ENCODE data around the gene RNF151. TPM values are rescaled to one million over a fixed set of nuclear protein-coding genes. Genes with fewer than 3 reads are reported as not detected.
A peak's percentile ranks its signal among the peaks of the same experiment; 100 is the strongest.

RNF151 gene
- total RNA-seq, 2 donors from 2014 or later = not detected

DNA sequence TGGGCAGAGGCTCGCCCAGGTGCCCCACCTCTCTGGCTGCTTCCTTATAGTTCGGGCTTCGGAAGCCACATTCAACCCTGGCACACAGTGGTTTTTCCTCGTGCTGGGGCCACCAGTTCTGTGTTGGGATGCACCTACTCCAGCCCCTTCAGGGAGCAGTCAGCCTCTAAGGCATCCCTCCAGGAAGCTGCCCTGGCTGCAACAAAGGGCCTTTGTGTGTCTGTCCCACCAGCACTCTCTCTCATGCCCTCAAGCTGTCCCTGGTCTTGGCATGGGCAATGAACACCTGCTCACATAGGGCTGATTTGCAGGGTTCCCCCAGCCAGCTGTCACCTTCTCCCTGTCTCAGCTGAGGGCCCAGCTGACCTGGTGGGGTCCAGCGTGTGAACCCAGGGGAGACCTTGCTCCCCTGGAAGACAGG is 15.4 kb downstream of the RNF151 start:
- DNase-seq (ENCODE audit: low spot score) = no peak
- Histone ChIP-seq H3K27ac (no peak overlapping the region), H3K36me3 (peaks cover 29% of the 10 kb centered on the region), H3K9me3 (no peaks in the 10 kb centered on the region), H3K4me1 (peaks cover 0 to 42% of the 10 kb centered on the region in 2 donors), H3K27me3 (peaks cover 7 to 9% of the 10 kb centered on the region in 2 donors), H3K4me3 (no peak overlapping the region)
- TF ChIP-seq, protein P1, sequence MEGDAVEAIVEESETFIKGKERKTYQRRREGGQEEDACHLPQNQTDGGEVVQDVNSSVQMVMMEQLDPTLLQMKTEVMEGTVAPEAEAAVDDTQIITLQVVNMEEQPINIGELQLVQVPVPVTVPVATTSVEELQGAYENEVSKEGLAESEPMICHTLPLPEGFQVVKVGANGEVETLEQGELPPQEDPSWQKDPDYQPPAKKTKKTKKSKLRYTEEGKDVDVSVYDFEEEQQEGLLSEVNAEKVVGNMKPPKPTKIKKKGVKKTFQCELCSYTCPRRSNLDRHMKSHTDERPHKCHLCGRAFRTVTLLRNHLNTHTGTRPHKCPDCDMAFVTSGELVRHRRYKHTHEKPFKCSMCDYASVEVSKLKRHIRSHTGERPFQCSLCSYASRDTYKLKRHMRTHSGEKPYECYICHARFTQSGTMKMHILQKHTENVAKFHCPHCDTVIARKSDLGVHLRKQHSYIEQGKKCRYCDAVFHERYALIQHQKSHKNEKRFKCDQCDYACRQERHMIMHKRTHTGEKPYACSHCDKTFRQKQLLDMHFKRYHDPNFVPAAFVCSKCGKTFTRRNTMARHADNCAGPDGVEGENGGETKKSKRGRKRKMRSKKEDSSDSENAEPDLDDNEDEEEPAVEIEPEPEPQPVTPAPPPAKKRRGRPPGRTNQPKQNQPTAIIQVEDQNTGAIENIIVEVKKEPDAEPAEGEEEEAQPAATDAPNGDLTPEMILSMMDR (IDR thresholded peaks at IDR 0.05) = no peak

DNA sequence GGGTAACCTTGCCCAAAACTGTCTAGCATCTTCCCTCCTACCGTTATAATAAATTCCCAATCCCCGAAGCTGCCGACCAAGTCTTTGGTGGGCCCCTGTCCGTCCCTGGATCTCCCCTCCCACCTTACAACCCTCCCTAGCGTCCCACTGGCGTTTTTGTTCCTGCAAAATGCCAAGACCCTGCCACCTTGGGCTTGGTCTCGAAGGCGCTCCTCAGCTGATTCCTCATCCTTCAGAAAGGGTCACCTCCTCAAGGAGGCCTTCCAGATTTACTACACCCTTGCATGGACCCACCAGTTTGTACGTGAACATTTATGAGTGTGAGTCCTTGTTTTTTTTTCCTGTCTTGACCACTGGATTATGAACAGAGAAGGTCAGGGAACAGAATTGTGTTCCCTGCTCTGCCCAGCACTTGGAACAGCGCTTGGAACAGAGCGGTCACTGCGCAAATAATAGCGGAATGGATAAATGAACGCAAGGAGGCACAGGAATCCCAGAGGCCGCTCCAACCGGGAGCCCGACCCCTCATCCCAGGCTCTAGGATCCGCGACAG is 16.4 kb downstream of the RNF151 start:
- Histone ChIP-seq H3K9me3 (no peaks in the 10 kb centered on the region), H3K4me3 (peak overlapping the region; percentile 96), H3K36me3 (peaks cover 19% of the 10 kb centered on the region), H3K4me1 (peaks cover 0 to 42% of the 10 kb centered on the region in 2 donors), H3K27me3 (peaks cover 7 to 9% of the 10 kb centered on the region in 2 donors), H3K27ac (peak overlapping the region; percentile 66 to 80)
- TF ChIP-seq, protein P1 (IDR thresholded peaks at IDR 0.05) = no peak
- DNase-seq (ENCODE audit: low spot score) = no peak

DNA sequence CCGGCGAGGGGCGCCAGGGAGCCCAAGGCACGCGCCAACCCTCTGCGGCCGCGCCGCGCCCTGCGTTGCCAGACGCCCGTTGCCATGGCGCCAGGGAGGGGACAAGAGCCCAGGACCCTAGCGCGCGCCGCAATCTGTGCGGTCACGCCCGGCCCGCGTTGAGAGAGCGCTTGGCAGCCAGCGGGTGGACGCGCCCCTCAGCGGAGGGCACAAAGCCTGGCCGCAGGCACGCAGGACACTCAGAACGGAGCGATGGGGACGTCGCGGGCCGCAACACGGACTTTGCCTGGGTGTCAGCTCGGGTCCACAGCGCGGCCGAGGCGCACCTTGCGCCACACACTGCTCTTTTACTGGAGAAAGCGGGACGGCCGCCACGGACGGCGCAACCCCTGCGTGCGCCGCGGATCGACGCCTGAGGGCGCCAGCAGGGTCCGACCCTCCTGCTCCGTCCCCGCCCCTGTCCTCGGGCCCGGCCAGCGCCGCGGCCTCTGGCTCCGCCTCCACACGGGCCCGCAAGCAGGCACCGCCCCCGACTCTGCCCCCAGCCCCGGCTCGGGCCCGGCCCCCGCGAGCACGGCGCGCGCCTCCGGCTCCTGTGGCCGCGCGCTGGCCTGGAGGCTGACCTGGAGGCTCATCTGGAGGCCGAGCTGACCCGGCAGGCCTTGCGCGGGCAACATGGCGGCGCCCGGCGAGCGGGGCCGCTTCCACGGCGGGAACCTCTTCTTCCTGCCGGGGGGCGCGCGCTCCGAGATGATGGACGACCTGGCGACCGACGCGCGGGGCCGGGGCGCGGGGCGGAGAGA is 17.1 kb downstream of the RNF151 start, which contains the start of gene GFER:
GFER (plus strand) TSS at position 650 of the 803 bp plus-strand sequence; CDS start at position 676, 26 bp downstream.
- H3K9me3 ChIP-seq = no peaks in the 10 kb centered on the region
- TF ChIP-seq, protein P1 (IDR thresholded peaks at IDR 0.05) = peak in 1 of 2 donors; percentile 58
- peaks cover 12% of the 10 kb centered on the region for H3K36me3 ChIP-seq
- H3K27ac ChIP-seq = peak within 1 kb of the TSS; percentile 66 to 80
- DNase-seq (ENCODE audit: low spot score) = peak; percentile 85
- H3K27me3 ChIP-seq = peaks cover 8 to 9% of the 10 kb centered on the region in 2 donors
- H3K4me1 ChIP-seq = peaks cover 0 to 42% of the 10 kb centered on the region in 2 donors
- peak within 1 kb of the TSS; percentile 96 for H3K4me3 ChIP-seq

DNA sequence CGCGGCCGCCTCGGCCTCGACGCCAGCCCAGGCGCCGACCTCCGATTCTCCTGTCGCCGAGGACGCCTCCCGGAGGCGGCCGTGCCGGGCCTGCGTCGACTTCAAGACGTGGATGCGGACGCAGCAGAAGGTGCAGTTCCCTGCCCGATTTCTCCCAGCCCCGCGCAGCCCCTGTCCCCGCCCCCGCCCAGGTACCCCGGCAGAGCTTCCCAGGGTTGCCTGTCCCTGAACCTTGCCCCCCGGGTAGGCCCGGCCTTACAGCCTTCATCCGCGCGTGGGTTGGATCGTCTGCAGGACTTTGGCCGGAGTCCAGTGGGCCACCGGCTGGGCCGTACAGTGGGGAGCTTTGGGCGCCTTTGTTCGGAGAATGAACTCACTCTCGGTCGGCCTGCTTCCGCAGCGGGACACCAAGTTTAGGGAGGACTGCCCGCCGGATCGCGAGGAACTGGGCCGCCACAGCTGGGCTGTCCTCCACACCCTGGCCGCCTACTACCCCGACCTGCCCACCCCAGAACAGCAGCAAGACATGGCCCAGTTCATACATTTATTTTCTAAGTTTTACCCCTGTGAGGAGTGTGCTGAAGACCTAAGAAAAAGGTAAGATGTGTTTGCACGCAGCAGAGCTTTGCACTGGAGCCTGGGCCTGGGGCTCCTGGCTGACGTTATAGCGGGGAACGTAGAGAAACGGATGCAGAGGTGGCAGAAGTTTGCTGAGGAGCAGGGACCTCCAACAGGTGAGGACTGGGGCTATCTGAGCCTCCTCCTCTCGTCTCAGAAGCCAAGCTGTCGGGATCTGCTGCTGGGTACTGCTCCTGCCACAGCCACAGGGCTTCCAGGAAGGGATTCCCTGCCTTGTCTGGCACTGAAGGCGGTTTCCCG is 17.9 kb downstream of the RNF151 start:
- peak overlapping the region; percentile 66 to 80 for H3K27ac ChIP-seq
- TF ChIP-seq, protein P1 (IDR thresholded peaks at IDR 0.05) = no peak
- H3K36me3 ChIP-seq = peaks cover 12% of the 10 kb centered on the region
- DNase-seq (ENCODE audit: low spot score) = no peak
- H3K9me3 ChIP-seq = no peaks in the 10 kb centered on the region
- H3K4me1 ChIP-seq = peaks cover 0 to 39% of the 10 kb centered on the region in 2 donors
- peak overlapping the region; percentile 96 for H3K4me3 ChIP-seq
- H3K27me3 ChIP-seq = peaks cover 10% of the 10 kb centered on the region in 2 donors

DNA sequence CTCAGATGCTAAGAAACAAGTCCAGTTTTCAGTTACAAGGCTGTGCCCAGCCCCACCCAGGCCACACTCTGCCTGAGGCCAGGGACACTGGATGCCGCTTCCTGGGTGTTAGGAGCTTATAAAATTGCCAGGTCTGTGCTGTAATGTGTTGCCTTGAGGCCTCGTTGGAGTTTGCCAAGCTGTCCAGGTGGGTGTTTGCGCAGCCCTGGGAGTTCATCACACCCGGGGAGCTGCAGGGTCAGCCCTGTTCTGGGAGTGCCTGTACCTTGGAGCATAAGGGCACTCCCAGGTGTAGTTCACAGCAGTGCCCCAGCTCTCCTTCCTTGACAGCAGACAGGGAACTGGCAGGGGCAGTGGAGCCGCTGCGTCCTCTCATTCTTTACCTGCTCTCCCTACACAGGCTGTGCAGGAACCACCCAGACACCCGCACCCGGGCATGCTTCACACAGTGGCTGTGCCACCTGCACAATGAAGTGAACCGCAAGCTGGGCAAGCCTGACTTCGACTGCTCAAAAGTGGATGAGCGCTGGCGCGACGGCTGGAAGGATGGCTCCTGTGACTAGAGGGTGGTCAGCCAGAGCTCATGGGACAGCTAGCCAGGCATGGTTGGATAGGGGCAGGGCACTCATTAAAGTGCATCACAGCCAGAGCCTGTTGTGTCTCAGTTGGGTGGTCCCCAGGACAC is 19.0 kb downstream of the RNF151 start:
- TF ChIP-seq, protein P1 (IDR thresholded peaks at IDR 0.05) = no peak
- peaks cover 14 to 17% of the 10 kb centered on the region in 2 donors for H3K27me3 ChIP-seq
- H3K4me3 ChIP-seq = no peak overlapping the region

More for the DNA sequence above, 19.0 kb downstream of the RNF151 start:
- no peaks in the 10 kb centered on the region for H3K9me3 ChIP-seq
- peaks cover 12% of the 10 kb centered on the region for H3K36me3 ChIP-seq
- peaks cover 0 to 37% of the 10 kb centered on the region in 2 donors for H3K4me1 ChIP-seq
- H3K27ac ChIP-seq = no peak overlapping the region
- DNase-seq (ENCODE audit: low spot score) = no peak

All from right atrium auricular region (tissue), 2 donors.